ENCODE results near the gene PACRGL. TPM values are rescaled to one million over a fixed set of nuclear protein-coding genes. Genes with fewer than 3 reads are reported as not detected.

PACRGL gene
- total RNA-seq, 1 experiment from 2014 or later: 17.2 TPM

DNA sequence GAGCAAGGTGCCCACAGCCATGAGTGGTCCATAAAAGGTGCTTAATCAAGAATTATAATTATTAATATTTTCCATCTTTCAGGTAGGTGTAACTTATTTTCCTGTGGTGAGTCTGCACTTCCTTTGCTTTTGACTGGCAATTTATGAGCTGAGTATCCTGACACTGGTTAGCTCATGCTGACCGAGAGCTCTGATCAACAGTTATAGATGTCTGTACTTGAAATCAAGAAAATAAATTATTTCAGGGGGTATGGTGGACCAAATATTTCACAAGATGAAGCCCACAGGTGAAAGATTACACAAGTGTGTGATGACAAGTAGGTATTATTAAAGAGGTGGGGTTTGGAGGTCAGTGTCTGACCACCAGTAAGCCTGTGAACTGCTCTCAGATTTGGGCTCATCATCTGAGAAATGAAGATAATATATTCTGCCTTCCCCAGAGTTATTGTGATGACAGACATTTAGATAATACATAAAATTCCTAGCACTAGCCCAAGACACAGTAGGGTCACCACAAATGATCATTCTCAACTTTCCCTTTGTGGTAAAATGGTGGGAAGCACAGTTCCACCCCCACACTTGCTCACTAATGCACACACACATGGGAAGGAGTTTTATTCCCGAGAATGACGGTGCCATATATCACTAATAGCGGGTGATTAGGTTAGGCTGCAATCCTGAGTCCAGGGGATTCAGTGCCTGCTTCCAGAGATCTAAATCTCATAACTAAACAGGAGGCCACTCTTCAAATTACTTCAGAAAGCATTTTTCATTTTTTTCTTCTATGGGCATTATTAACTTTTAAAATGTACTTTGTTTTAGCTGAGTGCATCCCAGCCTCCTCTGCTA, 34.0 kb upstream of the PACRGL start:
- BruUV-seq (replicated peaks): no TSS peak
- no peak for DNase-seq
- intact Hi-C loops (cut with micrococcal nuclease; ENCODE audit: unreplicated experiment): no loop called here
- Mint-ChIP-seq H3K4me1 (ENCODE audit: low read depth, unreplicated experiment) (no peaks in the 10 kb centered on the region), H3K36me3 (ENCODE audit: insufficient read depth, unreplicated experiment) (no peaks in the 10 kb centered on the region), H3K27me3 (ENCODE audit: unreplicated experiment) (no peaks in the 10 kb centered on the region), H3K9me3 (ENCODE audit: low read depth, unreplicated experiment) (no peaks in the 10 kb centered on the region), H3K4me3 (ENCODE audit: low read depth, unreplicated experiment) (no peak overlapping the region), H3K27ac (ENCODE audit: unreplicated experiment) (no peak overlapping the region)
- CTCF ChIA-PET: no interaction called here
- TF ChIP-seq, protein P1, sequence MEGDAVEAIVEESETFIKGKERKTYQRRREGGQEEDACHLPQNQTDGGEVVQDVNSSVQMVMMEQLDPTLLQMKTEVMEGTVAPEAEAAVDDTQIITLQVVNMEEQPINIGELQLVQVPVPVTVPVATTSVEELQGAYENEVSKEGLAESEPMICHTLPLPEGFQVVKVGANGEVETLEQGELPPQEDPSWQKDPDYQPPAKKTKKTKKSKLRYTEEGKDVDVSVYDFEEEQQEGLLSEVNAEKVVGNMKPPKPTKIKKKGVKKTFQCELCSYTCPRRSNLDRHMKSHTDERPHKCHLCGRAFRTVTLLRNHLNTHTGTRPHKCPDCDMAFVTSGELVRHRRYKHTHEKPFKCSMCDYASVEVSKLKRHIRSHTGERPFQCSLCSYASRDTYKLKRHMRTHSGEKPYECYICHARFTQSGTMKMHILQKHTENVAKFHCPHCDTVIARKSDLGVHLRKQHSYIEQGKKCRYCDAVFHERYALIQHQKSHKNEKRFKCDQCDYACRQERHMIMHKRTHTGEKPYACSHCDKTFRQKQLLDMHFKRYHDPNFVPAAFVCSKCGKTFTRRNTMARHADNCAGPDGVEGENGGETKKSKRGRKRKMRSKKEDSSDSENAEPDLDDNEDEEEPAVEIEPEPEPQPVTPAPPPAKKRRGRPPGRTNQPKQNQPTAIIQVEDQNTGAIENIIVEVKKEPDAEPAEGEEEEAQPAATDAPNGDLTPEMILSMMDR (IDR thresholded peaks at IDR 0.05; ENCODE audit: unreplicated experiment): no peak

DNA sequence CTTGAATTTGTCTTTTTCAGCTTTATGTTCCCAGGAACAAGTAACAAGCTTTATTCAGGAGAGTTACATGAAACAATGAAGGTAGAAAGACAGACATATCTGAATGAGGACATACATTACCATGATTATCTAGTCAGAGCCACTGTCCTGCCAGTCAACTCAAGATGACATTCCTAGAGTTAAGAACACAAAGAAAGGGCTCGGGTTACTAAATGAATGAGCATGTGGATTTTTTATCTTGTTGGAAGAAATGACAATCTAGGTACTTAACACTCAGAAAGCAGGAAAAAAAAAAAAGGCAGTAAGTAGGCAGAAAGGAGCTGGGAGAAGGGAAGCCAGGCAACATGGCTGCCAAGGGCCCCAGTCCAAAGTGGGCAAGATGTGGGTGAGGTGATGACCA, 28.0 kb upstream of the PACRGL start:
- CTCF ChIA-PET: no interaction called here
- TF ChIP-seq, protein P1 (IDR thresholded peaks at IDR 0.05; ENCODE audit: unreplicated experiment): no peak
- Mint-ChIP-seq H3K9me3 (ENCODE audit: low read depth, unreplicated experiment) (no peaks in the 10 kb centered on the region), H3K27me3 (ENCODE audit: unreplicated experiment) (no peaks in the 10 kb centered on the region), H3K4me1 (ENCODE audit: low read depth, unreplicated experiment) (no peaks in the 10 kb centered on the region), H3K27ac (ENCODE audit: unreplicated experiment) (no peak overlapping the region), H3K36me3 (ENCODE audit: insufficient read depth, unreplicated experiment) (no peaks in the 10 kb centered on the region), H3K4me3 (ENCODE audit: low read depth, unreplicated experiment) (no peak overlapping the region)
- no TSS peak for BruUV-seq (replicated peaks)
- intact Hi-C loops (cut with micrococcal nuclease; ENCODE audit: unreplicated experiment): no loop called here
- no peak for DNase-seq

DNA sequence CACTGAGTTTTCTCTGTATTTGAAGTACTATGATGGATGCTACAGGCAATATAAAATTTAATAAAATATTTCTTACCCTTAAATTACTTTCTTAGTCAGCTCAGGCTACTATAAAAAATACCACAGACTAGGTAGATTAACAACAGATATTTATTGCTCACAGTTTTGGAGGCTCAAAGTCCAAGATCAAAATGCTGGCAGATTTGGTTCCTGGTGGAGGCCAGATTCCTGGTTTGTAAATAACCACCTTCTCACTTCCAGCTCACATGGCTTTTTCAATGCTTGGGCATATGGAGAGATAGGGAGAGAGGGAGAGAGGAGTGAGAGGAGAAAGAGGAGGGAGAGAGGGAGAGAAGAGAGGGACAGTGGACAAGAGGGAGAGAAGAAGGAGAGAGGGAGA, 24.5 kb upstream of the PACRGL start:
- no peak overlapping the region for H3K4me3 Mint-ChIP-seq (ENCODE audit: low read depth, unreplicated experiment)
- no peaks in the 10 kb centered on the region for H3K9me3 Mint-ChIP-seq (ENCODE audit: low read depth, unreplicated experiment)
- H3K36me3 Mint-ChIP-seq (ENCODE audit: insufficient read depth, unreplicated experiment): no peaks in the 10 kb centered on the region
- H3K27me3 Mint-ChIP-seq (ENCODE audit: unreplicated experiment): peaks cover 5% of the 10 kb centered on the region
- BruUV-seq (replicated peaks): no TSS peak
- H3K27ac Mint-ChIP-seq (ENCODE audit: unreplicated experiment): no peak overlapping the region
- CTCF ChIA-PET: no interaction called here
- intact Hi-C loops (cut with micrococcal nuclease; ENCODE audit: unreplicated experiment): no loop called here
- TF ChIP-seq, protein P1 (IDR thresholded peaks at IDR 0.05; ENCODE audit: unreplicated experiment): no peak
- no peak for DNase-seq
- no peaks in the 10 kb centered on the region for H3K4me1 Mint-ChIP-seq (ENCODE audit: low read depth, unreplicated experiment)

DNA sequence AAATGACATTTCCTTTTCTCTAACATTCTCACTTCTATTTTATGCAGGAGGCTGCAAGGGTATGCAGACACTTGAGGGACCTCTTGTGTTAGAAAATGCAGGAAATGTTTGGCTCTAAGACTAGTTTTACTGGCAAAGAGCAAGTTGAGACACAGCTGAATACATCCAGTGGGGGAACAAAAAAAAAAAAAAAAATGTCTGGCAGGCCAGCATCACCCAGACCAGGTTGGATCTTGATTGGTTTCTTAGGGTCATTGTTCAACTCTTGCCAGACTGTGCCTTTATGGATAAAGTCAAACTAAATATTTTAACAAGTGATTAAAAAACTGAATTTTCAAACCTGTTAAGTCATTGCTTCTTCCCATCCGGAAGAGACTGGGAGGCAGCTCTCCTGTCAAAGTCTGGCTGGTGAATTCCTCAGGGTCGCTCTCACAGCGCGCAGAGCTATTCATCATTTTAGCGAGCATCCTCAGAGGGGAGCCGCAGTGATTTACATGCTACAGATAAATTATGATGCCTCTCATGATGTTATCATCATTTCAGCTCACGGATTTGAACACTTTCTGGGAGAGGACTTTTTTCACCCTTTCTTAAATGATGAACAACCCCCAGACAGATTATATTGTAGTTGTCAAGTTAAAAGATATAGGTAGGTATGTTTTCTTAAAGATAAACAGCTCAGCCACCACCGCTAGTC, 23.6 kb upstream of the PACRGL start:
- TF ChIP-seq, protein P1 (IDR thresholded peaks at IDR 0.05; ENCODE audit: unreplicated experiment): no peak
- Mint-ChIP-seq H3K4me3 (ENCODE audit: low read depth, unreplicated experiment) (no peak overlapping the region), H3K4me1 (ENCODE audit: low read depth, unreplicated experiment) (no peaks in the 10 kb centered on the region), H3K36me3 (ENCODE audit: insufficient read depth, unreplicated experiment) (no peaks in the 10 kb centered on the region), H3K27me3 (ENCODE audit: unreplicated experiment) (peaks cover 14% of the 10 kb centered on the region), H3K9me3 (ENCODE audit: low read depth, unreplicated experiment) (no peaks in the 10 kb centered on the region), H3K27ac (ENCODE audit: unreplicated experiment) (no peak overlapping the region)
- no TSS peak for BruUV-seq (replicated peaks)
- DNase-seq: no peak
- intact Hi-C loops (cut with micrococcal nuclease; ENCODE audit: unreplicated experiment): no loop called here
- CTCF ChIA-PET: interaction anchor here (0.6 kb wide), 1 partner anchor 62 kb away, joined by 7 read pairs; no protein-coding TSS in a partner anchor

All from Calu3 (cell line).